ENCODE measurements around the gene TBXAS1.

Gene TBXAS1

GRCh38 chr7:140039896-140040295 is 210.8 kb downstream of the TBXAS1 start:
- H2BK12ac ChIP-seq (ENCODE audit: low read length in 2 of 2), result no peak overlapping the region
- WGBS, result over 99% methylated on average over 10 of the region's 12 CpGs
- H3K79me1 ChIP-seq (replicated peaks; ENCODE audit: low read length, poor library complexity, severe bottlenecking), result peaks cover 4% of the 10 kb centered on the region
- no peak overlapping the region for H2BK15ac ChIP-seq (ENCODE audit: low read depth, poor library complexity, severe bottlenecking)
- no peak overlapping the region for H3K4ac ChIP-seq (ENCODE audit: low read depth in 1 of 2, low read length in 2 of 2)
- H3K23ac ChIP-seq (ENCODE audit: low read length in 2 of 2), result no peak overlapping the region
- H3K36me3 ChIP-seq (ENCODE audit: control insufficient read depth in 1 of 2, insufficient read depth in 2 of 2, low read depth in 1 of 2, low read length in 2 of 2), result peaks cover 14 to 52% of the 10 kb centered on the region in 2 experiments
- no peak overlapping the region for H3K27ac ChIP-seq (ENCODE audit: low read length, poor library complexity, severe bottlenecking)
- H4K91ac ChIP-seq (ENCODE audit: low read length), result no peak overlapping the region
- H3K9ac ChIP-seq (ENCODE audit: low read length), result no peak overlapping the region
- H3K18ac ChIP-seq (ENCODE audit: low read depth in 1 of 2, low read length in 2 of 2), result no peak overlapping the region
- no peaks in the 10 kb centered on the region for H3K9me3 ChIP-seq (ENCODE audit: control insufficient read depth, low read length)
- no peak overlapping the region for H2BK5ac ChIP-seq (ENCODE audit: low read depth, low read length, poor library complexity, severe bottlenecking)
- H3K4me3 ChIP-seq (ENCODE audit: insufficient read depth in 1 of 2, low read depth in 1 of 2, low read length in 2 of 2), result no peak overlapping the region
- no peak overlapping the region for H3K4me2 ChIP-seq (ENCODE audit: low read length, poor library complexity, severe bottlenecking)
- no peak overlapping the region for H3K14ac ChIP-seq (ENCODE audit: low read length in 2 of 2)
- DNase-seq, result no peak
- no peak overlapping the region for H2AK5ac ChIP-seq (ENCODE audit: low read length, severe bottlenecking)
- H4K8ac ChIP-seq (ENCODE audit: low read length), result no peak overlapping the region
- H3K27me3 ChIP-seq (ENCODE audit: control insufficient read depth in 1 of 2, insufficient read depth in 1 of 2, low read length in 2 of 2), result no peaks in the 10 kb centered on the region
- peaks cover 10% of the 10 kb centered on the region for H3K4me1 ChIP-seq (ENCODE audit: control insufficient read depth, insufficient read depth, low read depth, low read length)
- no peak overlapping the region for H2BK120ac ChIP-seq (ENCODE audit: low read depth, low read length)
- no peak overlapping the region for H2AFZ ChIP-seq (ENCODE audit: low read depth, low read length)

GRCh38 chr7:140041659-140042385 is 212.8 kb downstream of the TBXAS1 start:
- 93% methylated on average over 11 of the region's 12 CpGs for WGBS
- no peak for DNase-seq

GRCh38 chr7:140042386-140042670 is 213.3 kb downstream of the TBXAS1 start:
- H2AK5ac ChIP-seq (ENCODE audit: low read length, severe bottlenecking), result no peak overlapping the region
- H2BK12ac ChIP-seq (ENCODE audit: low read length in 2 of 2), result no peak overlapping the region
- H2BK15ac ChIP-seq (ENCODE audit: low read depth, poor library complexity, severe bottlenecking), result no peak overlapping the region
- no peak overlapping the region for H2BK120ac ChIP-seq (ENCODE audit: low read depth, low read length)
- 95% methylated on average over 10 of the region's 10 CpGs for WGBS
- H3K4me2 ChIP-seq (ENCODE audit: low read length, poor library complexity, severe bottlenecking), result no peak overlapping the region
- no peak overlapping the region for H2AFZ ChIP-seq (ENCODE audit: low read depth, low read length)
- no peak overlapping the region for H3K14ac ChIP-seq (ENCODE audit: low read length in 2 of 2)
- H3K4ac ChIP-seq (ENCODE audit: low read depth in 1 of 2, low read length in 2 of 2), result no peak overlapping the region
- peaks cover 5% of the 10 kb centered on the region for H3K4me1 ChIP-seq (ENCODE audit: control insufficient read depth, insufficient read depth, low read depth, low read length)
- no peak for DNase-seq
- H3K23ac ChIP-seq (ENCODE audit: low read length in 2 of 2), result no peak overlapping the region
- no peaks in the 10 kb centered on the region for H3K9me3 ChIP-seq (ENCODE audit: control insufficient read depth, low read length)
- H3K4me3 ChIP-seq (ENCODE audit: insufficient read depth in 1 of 2, low read depth in 1 of 2, low read length in 2 of 2), result no peak overlapping the region
- peaks cover 4% of the 10 kb centered on the region for H3K79me1 ChIP-seq (replicated peaks; ENCODE audit: low read length, poor library complexity, severe bottlenecking)
- peaks cover 12 to 63% of the 10 kb centered on the region in 2 experiments for H3K36me3 ChIP-seq (ENCODE audit: control insufficient read depth in 1 of 2, insufficient read depth in 2 of 2, low read depth in 1 of 2, low read length in 2 of 2)
- H3K9ac ChIP-seq (ENCODE audit: low read length), result no peak overlapping the region
- H3K27ac ChIP-seq (ENCODE audit: low read length, poor library complexity, severe bottlenecking), result no peak overlapping the region
- H2BK5ac ChIP-seq (ENCODE audit: low read depth, low read length, poor library complexity, severe bottlenecking), result no peak overlapping the region
- no peak overlapping the region for H4K91ac ChIP-seq (ENCODE audit: low read length)
- H3K27me3 ChIP-seq (ENCODE audit: control insufficient read depth in 1 of 2, insufficient read depth in 1 of 2, low read length in 2 of 2), result no peaks in the 10 kb centered on the region
- H4K8ac ChIP-seq (ENCODE audit: low read length), result no peak overlapping the region
- no peak overlapping the region for H3K18ac ChIP-seq (ENCODE audit: low read depth in 1 of 2, low read length in 2 of 2)

More at GRCh38 chr7:140041659-140042385, 212.8 kb downstream of the TBXAS1 start:
- H4K8ac ChIP-seq (ENCODE audit: low read length), result no peak overlapping the region
- no peak overlapping the region for H2AK5ac ChIP-seq (ENCODE audit: low read length, severe bottlenecking)
- H3K23ac ChIP-seq (ENCODE audit: low read length in 2 of 2), result no peak overlapping the region
- H3K27me3 ChIP-seq (ENCODE audit: control insufficient read depth in 1 of 2, insufficient read depth in 1 of 2, low read length in 2 of 2), result no peaks in the 10 kb centered on the region
- H4K91ac ChIP-seq (ENCODE audit: low read length), result no peak overlapping the region
- H3K4me2 ChIP-seq (ENCODE audit: low read length, poor library complexity, severe bottlenecking), result no peak overlapping the region
- H3K4me3 ChIP-seq (ENCODE audit: insufficient read depth in 1 of 2, low read depth in 1 of 2, low read length in 2 of 2), result no peak overlapping the region
- no peak overlapping the region for H3K14ac ChIP-seq (ENCODE audit: low read length in 2 of 2)
- no peak overlapping the region for H2AFZ ChIP-seq (ENCODE audit: low read depth, low read length)
- no peak overlapping the region for H3K4ac ChIP-seq (ENCODE audit: low read depth in 1 of 2, low read length in 2 of 2)
- no peaks in the 10 kb centered on the region for H3K9me3 ChIP-seq (ENCODE audit: control insufficient read depth, low read length)
- no peak overlapping the region for H2BK15ac ChIP-seq (ENCODE audit: low read depth, poor library complexity, severe bottlenecking)
- no peak overlapping the region for H3K9ac ChIP-seq (ENCODE audit: low read length)
- no peak overlapping the region for H3K18ac ChIP-seq (ENCODE audit: low read depth in 1 of 2, low read length in 2 of 2)
- no peak overlapping the region for H2BK5ac ChIP-seq (ENCODE audit: low read depth, low read length, poor library complexity, severe bottlenecking)
- H3K27ac ChIP-seq (ENCODE audit: low read length, poor library complexity, severe bottlenecking), result no peak overlapping the region
- H3K4me1 ChIP-seq (ENCODE audit: control insufficient read depth, insufficient read depth, low read depth, low read length), result peaks cover 5% of the 10 kb centered on the region
- H3K79me1 ChIP-seq (replicated peaks; ENCODE audit: low read length, poor library complexity, severe bottlenecking), result peaks cover 4% of the 10 kb centered on the region
- H2BK12ac ChIP-seq (ENCODE audit: low read length in 2 of 2), result no peak overlapping the region
- no peak overlapping the region for H2BK120ac ChIP-seq (ENCODE audit: low read depth, low read length)
- peaks cover 14 to 64% of the 10 kb centered on the region in 2 experiments for H3K36me3 ChIP-seq (ENCODE audit: control insufficient read depth in 1 of 2, insufficient read depth in 2 of 2, low read depth in 1 of 2, low read length in 2 of 2)

GRCh38 chr7:140044251-140044650 is 215.2 kb downstream of the TBXAS1 start:
- no peak overlapping the region for H2AFZ ChIP-seq (ENCODE audit: low read depth, low read length)
- no peak overlapping the region for H2BK5ac ChIP-seq (ENCODE audit: low read depth, low read length, poor library complexity, severe bottlenecking)
- no peak overlapping the region for H3K9ac ChIP-seq (ENCODE audit: low read length)
- H3K79me1 ChIP-seq (replicated peaks; ENCODE audit: low read length, poor library complexity, severe bottlenecking), result peaks cover 11% of the 10 kb centered on the region
- no peaks in the 10 kb centered on the region for H3K9me3 ChIP-seq (ENCODE audit: control insufficient read depth, low read length)
- H3K4ac ChIP-seq (ENCODE audit: low read depth in 1 of 2, low read length in 2 of 2), result no peak overlapping the region
- no peak overlapping the region for H2BK15ac ChIP-seq (ENCODE audit: low read depth, poor library complexity, severe bottlenecking)
- no peak overlapping the region for H3K14ac ChIP-seq (ENCODE audit: low read length in 2 of 2)
- no peak overlapping the region for H3K4me3 ChIP-seq (ENCODE audit: insufficient read depth in 1 of 2, low read depth in 1 of 2, low read length in 2 of 2)
- 95% methylated on average over 6 of the region's 6 CpGs for WGBS
- H4K91ac ChIP-seq (ENCODE audit: low read length), result no peak overlapping the region
- no peak overlapping the region for H2BK12ac ChIP-seq (ENCODE audit: low read length in 2 of 2)
- no peak overlapping the region for H3K18ac ChIP-seq (ENCODE audit: low read depth in 1 of 2, low read length in 2 of 2)
- H3K4me2 ChIP-seq (ENCODE audit: low read length, poor library complexity, severe bottlenecking), result no peak overlapping the region
- no peak overlapping the region for H2AK5ac ChIP-seq (ENCODE audit: low read length, severe bottlenecking)
- H2BK120ac ChIP-seq (ENCODE audit: low read depth, low read length), result no peak overlapping the region
- no peak overlapping the region for H3K23ac ChIP-seq (ENCODE audit: low read length in 2 of 2)
- DNase-seq, result no peak
- no peaks in the 10 kb centered on the region for H3K27me3 ChIP-seq (ENCODE audit: control insufficient read depth in 1 of 2, insufficient read depth in 1 of 2, low read length in 2 of 2)
- no peak overlapping the region for H3K27ac ChIP-seq (ENCODE audit: low read length, poor library complexity, severe bottlenecking)
- no peak overlapping the region for H4K8ac ChIP-seq (ENCODE audit: low read length)
- peaks cover 5% of the 10 kb centered on the region for H3K4me1 ChIP-seq (ENCODE audit: control insufficient read depth, insufficient read depth, low read depth, low read length)
- peaks cover 5 to 50% of the 10 kb centered on the region in 2 experiments for H3K36me3 ChIP-seq (ENCODE audit: control insufficient read depth in 1 of 2, insufficient read depth in 2 of 2, low read depth in 1 of 2, low read length in 2 of 2)

Data from mesenchymal stem cell (in vitro differentiated cells and primary cell).